Measurements from ENCODE around the gene GCNT2.
"Not testable (repeated sequence)": the region's sequence is repeated elsewhere in the genome, so short reads cannot be mapped to it uniquely, and the experiment has no call there.

Gene GCNT2

DNA sequence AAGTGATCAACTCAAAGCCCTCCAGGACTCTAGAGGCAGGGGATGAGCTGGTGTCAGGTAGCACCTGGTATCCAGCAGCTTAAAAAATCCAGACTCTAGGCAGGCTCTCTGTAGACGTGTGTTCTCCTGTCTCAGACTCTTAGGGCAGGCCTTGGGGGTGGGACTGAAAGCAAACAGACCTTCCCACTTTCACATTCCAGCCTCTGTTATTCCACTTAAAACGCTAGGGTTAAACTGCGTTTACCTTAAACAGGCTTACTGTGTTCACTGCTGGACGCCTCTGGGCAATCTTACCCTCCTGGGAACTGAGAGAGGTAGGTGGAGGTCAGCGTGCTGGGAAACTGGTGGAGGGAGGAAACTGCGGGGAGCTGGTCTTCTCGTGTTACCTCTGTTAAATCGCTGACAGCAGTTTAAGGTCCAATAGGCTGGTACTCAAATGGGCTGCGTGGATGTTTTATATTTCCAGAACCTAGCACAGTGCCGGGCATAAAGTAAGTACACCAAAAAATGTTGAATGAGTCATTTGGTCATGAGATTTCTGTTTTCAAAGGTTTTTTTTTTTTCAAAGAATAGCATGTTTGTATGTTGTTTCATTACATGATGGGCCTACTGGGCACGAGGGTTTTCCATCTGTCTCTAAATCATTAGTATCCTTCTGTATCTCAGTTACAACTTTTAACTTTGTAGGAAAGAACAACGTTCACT is at the start of gene GCNT2:
Gene GCNT2 (plus strand): TSS at position 248 of the 705 bp plus-strand sequence. CDS start 7,561 bp downstream, outside the sequence.
- DNase-seq = no peak

DNA sequence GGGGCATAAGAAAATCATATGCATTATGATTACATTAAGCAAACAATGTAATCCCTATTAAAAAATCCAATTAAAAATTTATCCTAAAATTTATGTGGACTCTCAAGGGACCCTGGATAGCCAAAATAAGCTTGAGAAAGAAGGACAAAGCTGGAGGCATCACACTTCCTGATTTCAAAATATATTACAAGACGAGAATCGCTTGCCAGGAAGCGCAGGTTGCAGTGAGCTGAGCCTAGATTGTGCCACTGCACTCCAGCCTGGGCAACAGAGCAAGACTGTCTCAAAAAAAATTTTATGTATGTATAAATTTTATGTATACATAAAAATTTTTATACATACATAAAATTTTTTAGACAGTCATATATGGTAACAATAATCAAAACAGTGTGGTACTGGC is 48.5 kb upstream of the GCNT2 start:
- DNase-seq = no peak

DNA sequence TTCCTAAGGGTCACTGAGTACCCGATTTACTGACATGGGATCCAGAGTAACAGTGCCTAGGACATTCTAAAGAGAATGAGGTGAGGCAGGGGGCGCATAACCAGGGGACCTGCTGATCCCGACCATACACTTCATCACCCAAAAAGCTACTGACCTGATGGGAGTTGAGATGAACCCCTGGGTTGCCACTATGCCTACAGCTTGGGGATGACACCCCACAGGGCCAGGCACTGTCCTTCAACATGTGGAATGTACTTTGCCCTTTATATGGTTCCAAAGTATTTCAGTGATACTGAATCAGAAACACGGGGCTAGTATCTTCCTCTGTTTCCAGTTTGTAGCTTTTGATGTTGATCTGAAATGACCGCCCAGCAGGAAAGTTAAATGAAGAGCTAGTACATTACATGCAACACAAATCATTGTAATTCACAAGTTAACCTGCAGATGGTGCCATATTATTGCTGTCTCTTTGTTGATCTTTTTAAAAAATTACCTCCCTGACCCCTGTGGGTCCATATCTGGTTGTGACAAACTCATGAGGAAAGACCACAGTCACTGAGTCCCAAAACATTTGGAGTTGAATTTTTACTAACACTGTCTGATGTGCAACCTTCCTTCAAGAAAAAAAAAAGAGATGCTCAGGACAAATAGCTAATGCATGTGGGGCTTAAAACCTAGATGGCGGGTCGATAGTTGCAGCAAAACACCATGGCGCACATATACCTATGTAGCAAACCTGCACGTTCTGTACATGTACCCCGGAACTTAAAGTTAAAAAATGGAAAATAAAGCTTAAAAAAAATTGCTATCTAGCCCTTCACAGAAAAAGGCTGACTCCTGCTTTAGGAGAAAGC is 42.7 kb upstream of the GCNT2 start:
- DNase-seq = no peak

DNA sequence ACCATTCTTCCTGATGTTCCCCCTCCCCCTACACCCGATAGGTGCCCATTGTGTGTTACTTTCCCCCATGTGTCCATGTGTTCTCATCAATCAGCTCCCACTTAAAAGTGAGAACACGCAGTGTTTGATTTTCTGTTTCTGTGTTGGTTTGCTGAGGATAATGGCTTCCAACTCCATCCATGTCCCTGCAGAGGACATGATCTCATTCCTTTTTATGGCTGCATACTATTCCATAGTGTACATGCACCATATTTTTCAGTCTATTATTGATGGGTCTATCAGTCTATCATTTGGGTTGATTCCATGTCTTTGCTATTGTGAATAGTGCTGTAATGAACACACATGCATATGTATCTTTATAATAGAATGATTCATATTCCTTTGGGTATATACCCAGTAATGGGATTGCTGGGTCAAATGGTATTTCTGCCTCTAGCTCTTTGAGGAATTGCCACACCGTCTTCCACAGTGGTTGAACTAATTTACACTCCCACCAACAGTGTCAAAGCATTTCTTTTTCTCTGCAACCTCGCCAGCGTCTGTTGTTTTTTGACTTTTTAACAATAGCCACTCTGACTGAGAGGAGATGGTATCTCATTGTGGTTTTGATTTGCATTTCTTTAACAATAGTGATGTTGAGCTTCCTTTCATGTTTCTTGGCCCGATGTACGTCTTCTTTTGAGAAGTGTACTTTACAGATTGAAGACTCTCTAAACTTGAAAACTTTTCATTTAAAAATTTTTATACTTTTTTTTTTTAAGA is 41.0 kb upstream of the GCNT2 start:
- no peak for DNase-seq

DNA sequence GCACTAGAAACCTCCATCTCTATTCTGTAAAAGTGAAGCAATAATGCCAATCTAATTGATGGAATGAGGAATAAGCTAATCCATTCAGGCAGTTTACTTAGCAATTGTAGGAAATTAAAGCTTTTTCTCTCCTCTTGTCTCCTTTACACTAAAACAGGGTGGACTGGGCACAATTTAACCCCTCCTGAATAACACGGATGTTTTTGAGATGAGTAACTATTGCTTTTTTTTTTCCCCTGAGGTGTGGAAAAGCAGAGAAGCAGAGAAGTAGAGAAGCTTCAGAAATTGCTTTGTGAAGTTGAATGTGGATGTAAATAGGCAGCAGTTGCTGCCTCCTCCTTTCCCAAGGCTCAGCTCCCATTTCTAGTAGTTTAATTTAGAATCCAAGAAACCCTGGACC is 40.0 kb upstream of the GCNT2 start:
- DNase-seq = no peak

DNA sequence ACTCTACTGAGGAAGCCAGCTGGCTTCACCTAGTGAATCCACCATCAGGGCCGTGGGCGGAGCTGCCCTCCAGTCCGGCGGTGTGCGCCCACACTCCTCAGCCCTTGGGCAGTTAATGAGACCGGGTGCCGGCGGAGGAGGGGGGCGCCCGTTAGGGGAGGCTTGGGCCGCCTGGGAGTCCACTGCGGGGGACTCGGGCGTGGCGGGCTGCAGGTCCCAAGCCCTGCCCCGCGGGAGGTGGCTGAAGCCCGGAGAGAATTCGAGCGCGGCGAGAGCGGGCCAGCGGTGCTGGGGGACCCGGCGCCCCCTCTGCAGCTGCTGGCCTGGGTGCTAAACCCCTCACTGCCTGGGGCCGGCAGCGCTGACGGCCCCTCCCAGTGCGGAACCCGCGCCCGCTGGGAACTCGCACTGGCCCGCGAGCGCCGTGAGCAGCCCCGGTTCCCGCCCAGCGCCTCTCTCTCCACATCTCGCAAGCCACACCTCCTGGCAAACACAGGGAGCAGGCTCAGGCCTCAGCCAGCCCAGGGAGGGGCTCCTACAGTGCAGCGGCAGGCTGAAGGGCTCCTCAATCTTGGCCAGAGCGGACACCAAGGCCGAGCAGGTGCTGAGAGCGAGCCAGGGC is 38.4 kb upstream of the GCNT2 start:
- DNase-seq = no peak

DNA sequence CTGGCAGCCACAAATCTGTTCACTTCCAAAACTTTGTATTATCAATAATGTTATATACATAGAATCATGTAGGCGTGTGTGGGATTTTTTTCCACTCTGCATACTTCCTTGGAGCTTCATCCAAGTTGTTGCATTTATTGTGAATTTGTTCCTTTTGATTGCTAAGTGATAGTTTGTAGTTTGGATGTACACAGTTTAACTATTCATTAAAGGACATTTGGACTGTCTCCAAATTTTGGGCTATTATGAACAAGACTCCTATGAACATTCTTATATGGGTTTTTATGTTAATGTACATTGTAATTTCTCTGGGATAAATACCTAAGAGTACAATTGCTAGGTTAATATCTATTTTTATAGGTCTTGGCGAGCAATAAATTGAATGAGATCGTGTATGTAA is 36.2 kb upstream of the GCNT2 start:
- peak; percentile 5 for DNase-seq

DNA sequence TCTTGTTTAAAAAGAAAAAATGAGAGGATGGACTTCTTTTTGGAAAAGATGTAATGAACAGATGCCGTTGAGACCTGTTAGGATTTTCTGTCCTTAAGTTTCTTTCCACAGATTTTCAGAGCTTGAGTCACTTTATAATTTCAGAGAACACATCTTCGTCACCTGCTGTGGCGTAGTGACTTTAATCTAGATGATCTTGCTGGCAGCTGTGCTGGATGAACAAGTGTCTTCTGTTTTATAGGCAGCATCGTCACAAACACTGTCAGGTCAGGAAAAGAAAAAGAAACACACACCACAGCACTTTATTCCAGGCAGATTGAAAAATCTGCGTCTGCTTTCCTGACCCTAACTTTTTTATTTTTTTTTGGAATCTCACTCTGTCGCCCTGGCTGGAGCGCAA is 35.7 kb upstream of the GCNT2 start:
- DNase-seq = no peak

DNA sequence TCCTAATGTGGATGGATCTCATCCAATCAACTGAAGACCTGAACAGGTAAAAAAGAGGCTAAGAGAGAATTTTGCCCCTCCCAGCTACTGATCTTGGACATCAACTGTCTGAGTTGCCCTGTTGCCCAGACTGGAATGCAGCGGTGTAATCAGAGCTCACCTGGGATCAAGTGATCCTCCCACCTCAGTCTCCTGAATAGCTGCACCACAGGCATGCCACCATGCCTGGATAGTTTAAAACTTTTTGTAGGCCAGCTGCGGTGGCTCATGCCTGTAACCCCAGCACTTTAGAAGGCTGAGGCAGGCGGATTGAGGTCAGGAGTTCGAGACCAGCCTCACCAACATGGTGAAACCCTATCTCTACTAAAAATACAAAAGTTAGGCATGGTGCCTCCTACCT is 34.9 kb upstream of the GCNT2 start:
- no peak for DNase-seq

DNA sequence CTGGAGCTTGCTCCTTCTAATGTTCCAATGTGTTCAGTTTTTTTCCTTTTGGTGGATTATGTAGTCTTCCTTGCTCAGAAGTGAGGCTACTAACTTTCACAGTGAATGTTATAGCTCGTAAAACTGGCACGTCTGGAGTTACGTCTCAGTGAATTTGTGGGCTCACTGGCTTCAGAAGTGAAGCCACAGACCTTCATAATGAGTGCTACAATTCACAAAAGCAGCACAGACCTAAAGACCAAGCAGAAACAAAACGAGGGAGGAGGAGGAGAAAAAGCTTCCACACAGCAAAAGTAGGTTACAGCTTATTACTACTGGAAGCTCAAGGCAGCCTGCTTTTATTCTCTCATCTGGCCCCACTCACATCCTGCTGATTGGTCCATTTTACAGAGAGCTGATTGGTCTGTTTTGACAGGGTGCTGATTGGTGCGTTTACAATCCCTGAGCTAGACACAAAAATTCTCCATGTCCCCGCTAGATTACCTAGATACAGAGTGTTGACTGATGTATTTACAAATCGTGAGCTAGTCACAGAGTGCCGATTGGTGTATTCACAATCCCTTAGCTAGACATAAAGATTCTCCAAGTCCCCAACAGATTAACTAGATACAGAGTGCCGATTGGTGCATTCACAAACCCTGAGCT is 34.1 kb upstream of the GCNT2 start:
- not testable (repeated sequence) for DNase-seq

DNA sequence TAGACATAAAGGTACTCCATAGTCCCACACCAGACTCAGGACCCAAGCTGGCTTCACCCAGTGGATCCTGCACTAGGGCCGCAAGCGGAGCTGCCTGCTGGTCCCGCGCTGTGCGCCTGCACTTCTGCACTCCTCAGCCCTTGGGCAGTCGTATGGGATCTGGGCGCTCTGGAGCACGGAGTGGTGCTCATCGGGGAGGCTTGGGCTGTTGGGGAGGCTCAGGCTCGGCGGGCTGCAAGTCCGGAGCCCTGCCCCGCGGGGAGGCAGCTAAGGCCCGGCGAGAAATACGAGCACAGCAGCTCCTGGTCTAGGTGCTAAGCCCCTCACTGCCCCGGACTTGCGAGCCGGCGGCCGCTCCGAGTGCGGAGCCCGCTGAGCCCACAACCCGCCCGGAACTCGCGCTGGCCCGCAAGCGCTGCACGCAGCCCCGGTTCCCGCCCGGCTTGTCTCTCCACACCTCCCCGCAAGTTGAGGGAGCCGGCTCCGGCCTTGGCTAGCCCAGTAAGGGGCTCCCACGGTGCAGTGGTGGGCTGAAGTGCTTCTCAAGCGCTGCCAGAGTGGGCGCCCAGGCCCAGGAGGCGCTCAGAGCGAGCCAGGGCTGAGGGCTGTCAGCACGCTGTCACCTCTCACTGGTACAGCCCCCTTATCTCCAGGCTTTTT is 33.4 kb upstream of the GCNT2 start:
- DNase-seq = no peak

DNA sequence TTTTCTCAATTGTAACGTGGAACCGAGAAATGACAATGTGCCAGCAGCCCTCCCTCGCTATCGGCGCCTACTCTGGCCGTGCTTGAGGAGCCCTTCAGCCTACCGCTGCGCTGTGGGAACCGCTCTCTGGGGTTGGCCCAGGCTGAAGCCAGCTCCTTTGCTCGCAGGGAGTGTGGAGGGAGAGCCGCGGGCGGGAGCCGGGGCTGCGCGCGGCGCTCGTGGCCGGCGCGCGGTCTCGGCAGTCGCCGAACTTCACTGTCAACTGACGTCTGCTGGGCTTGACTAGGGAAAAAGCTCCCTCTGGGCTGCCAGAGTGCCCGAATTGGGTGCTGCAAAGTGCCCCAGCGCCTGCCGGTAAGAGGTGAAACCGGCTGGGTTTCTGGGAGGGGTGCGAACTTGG is 29.7 kb upstream of the GCNT2 start:
- DNase-seq = no peak

DNA sequence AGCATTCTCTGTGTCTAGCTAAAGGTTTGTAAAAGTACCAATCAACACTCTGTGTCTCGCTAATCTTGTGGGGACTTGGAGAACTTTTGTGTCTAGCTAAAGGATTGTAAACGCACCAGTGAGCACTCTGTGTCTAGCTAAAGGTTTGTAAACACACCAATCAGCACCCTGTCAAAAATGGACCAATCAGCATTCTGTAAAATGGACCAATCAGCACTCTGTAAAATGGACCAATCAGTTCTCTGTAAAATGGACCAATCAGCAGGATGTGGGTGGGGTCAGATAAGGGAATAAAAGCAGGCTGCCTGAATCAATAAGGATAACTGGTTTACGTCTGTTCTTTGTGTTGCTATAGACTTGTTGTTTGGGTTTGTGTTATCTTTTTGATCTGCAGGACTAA is 29.2 kb upstream of the GCNT2 start:
- DNase-seq = not testable (repeated sequence)

DNA sequence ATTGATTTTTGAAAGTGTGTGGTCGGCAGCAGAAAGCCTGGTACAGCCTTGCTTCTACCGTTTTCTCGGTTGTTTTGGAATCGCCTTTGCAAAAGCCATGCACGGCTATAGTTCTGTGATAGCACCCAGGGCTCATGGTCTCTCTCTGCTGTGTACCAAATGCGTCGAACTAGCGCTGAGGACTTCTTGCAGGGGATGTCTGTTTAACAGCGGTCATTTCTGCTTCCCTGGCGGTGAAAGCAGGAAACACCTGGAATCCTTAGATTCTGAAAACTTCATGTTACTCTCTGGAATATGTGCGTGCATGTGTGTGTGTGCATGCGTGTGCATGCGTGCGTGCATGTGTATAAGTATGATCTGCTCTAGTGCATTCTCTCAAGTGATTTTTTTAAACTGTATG is 26.1 kb upstream of the GCNT2 start:
- DNase-seq = no peak

DNA sequence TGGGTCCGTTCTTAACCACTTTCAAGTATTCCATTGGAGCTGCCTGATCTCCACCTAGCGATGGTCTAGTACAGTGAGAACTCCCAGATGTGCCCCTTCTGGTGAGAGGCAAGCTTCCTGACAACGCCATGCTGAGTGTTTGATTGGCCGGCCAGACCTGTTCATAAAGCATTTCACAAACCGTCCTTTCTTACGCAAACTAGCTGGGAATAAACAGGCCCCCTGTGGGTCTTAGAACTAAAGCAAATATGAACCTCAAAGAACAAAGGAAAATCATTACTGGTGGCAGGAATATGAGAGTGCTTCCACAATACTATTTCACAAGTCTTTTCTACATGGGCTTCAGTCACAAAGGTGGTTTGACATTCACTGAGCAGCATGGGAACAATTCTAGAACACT is 15.6 kb upstream of the GCNT2 start:
- DNase-seq = peak; percentile 29

DNA sequence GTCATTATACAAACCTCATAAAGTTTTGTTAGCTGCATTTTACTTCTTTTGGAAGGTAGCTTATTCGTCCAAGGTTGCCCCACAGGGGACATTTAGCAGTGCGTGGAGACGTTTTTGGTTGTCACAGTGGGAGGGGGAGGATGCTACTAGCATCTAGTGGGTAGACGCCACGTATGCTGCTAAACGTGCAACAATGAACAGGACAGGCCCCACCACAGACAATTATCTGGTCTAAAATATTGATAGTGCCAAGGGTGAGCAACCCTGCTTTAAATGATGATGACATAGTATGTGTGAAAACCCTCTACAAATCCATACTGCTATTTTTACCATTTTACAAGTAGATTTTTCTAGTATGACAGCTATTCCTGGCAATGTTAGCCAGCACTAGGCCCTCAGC is 13.9 kb upstream of the GCNT2 start:
- DNase-seq = no peak

DNA sequence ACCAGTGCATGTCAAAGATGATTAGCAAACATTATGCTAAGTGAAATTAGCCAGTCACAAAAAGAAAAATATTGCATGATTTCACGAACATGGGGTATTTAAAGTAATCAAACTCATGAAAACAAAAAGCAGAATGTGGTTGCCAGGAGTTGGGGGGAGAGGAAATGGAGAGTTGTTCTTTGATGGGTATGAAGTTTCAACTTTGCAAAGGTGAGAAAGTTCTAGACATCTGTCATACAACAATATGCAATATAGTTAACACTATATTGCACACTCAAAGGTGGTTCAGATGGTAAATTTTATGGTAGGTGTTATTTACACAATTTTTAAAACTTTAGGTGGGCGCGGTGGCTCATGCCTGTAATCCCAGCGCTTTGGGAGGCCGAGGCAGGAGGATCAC is 13.4 kb upstream of the GCNT2 start:
- no peak for DNase-seq

DNA sequence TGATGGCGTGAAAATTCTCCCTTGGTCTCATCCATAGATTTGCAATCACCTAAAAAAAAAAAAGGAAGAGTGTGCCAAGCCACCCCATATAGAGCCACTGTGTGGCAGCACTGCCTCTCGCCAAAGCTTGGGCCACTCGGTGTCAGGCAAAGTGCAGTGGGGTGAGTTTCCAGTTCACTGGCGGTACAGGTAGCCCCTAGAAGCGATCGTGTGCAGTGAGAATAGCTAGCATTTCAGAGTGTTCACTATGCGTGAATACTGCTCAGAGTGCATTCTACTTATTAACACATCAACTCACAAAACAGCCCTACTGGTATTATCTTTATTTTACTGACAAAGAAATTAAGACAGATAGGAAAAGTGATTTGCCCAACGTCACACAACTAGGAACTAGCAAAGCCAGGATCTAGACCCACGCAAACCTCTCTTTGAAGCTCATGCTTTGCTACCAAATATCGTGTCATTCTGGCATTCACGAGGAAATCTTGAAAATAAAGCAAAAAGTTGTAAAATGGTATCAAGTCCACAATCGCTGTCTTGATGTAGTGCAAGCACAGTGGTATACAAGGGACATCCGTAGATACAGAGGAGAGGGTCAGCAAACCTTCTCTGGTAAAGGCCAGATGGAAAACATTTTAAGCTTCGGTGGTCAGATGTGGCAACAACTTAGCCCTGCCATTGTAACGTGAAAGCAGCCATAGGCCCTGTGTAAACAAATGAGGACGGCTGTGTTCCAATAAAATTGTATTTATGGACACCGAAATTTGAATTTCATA is 10.4 kb upstream of the GCNT2 start:
- peak; percentile 22 for DNase-seq

DNA sequence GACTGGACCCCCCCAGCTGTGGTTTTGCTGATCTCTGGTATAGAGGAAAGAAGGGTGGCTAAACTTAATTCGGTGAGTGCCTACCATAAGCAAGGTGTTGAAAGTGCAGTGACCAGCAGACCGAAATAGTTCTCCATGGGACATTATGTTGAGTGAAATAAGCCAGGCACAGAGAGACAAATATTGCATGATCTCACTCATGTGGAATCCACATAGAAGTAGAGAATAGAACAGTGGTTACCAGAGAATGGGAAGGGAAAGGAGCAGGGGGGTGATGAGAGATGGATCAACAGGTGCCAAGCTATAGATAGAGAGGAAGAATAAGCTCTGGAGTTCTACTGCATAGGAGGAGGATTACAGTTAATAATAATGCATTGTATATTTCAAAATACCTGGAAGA is 9.7 kb upstream of the GCNT2 start:
- no peak for DNase-seq

DNA sequence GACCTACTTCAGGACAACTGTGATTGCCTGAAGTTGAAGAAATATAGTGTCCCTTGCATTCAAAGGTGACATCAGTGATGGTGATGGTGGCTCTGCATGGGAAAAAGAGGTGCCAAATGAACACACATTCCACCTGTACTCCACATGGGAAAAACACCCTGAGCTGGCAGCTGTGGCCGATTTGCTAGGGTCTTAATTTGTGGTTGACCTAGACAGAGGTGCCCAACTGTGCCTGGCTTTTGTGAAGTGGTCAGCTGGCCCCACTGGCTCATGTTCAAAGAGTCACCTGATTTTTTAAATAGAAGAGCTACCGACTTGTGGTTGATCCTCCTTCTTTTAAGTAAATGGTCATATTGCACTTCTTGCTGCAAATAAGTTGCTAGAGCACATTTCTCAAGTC is 7.6 kb upstream of the GCNT2 start:
- DNase-seq = no peak

DNA sequence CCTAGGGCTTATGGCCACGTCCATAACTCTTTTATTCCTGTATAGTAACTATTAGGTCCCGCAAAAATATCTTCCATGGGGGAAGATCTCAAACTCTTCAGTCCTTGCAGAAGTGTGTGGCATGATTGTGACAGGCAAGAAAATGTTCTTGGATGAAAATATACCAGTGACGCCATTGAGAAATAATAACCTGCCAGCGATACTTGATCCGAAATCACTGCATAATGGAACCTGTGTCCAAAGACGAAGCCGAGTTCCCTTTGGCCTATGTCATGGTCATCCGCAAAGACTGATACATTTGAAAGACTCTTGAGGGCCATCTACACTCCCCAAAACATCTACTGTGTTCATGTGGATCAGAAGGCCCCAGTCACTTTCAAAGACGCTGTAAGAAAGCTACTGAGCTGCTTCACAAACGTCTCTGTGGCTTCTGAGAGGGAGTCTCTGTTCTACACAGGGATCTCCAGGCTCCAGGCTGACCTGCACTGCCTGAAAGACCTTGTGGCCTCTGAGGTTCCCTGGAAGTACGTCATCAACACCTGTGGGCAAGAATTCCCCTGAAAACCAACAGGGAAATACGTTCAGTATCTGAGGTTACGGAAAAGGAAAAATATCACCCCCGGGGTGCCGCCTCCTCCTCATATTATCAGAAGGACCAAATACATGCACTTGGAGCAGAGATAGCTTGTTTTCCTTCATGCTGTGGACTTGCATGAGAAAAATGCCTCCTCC is 6.9 kb upstream of the GCNT2 start:
- DNase-seq = no peak

Data from NCI-H2081 treated with DMSO at 0.1 percent for 48 hours (cell line).